ENCODE results near the gene SNTA1. TPM values are rescaled to one million over a fixed set of nuclear protein-coding genes. Genes with fewer than 3 reads are reported as not detected.
A peak's percentile ranks its signal among the peaks of the same experiment; 100 is the strongest.

The SNTA1 gene
- total and polyA plus RNA-seq, 2 of the 13 experiments (the other 11 are each of a cell fraction or from before 2014, with no cell fraction given), result 16.4 to 18.3 TPM

GRCh38 chr20:33490023-33490933 is 46.7 kb upstream of the SNTA1 start, which contains the start of gene CBFA2T2 (continued):
- TF ChIP-seq CAMTA2 (CRISPR knock-in tag; IDR thresholded peaks at IDR 0.05; ENCODE audit: borderline replicate concordance) (peak; percentile 86), MYPOP (CRISPR knock-in tag; IDR thresholded peaks at IDR 0.05) (no peak), ATF1 (CRISPR knock-in tag; IDR thresholded peaks at IDR 0.05) (no peak), ZKSCAN8 (CRISPR knock-in tag; IDR thresholded peaks at IDR 0.05; ENCODE audit: borderline replicate concordance) (no peak), SOX5 (CRISPR knock-in tag; IDR thresholded peaks at IDR 0.05; ENCODE audit: borderline replicate concordance) (peak; percentile 7; the same call in 1 of the 2 replicates), ESRRA (CRISPR knock-in tag; IDR thresholded peaks at IDR 0.05; ENCODE audit: low read depth) (peak; percentile 76), ZBTB7B (CRISPR knock-in tag; IDR thresholded peaks at IDR 0.05) (peak; percentile 89), ZNF547 (CRISPR knock-in tag; IDR thresholded peaks at IDR 0.05) (peak; percentile 98), TGIF2 (CRISPR knock-in tag; IDR thresholded peaks at IDR 0.05) (no peak), ZNF281 (CRISPR knock-in tag; IDR thresholded peaks at IDR 0.05; ENCODE audit: borderline replicate concordance) (no peak; the same call in 1 of the 2 replicates), ZNF75D (CRISPR knock-in tag; IDR thresholded peaks at IDR 0.05; ENCODE audit: borderline replicate concordance) (0 out of 2 replicates have a peak, but pooled peaks have one; percentile 74), ZNF777 (CRISPR knock-in tag; IDR thresholded peaks at IDR 0.05) (peak; percentile 67), KAT8 (CRISPR knock-in tag; IDR thresholded peaks at IDR 0.05) (0 out of 2 replicates have a peak, but pooled peaks have one; percentile 41), NFKB2 (CRISPR knock-in tag; IDR thresholded peaks at IDR 0.05; ENCODE audit: borderline replicate concordance) (peak; percentile 69; the same call in 1 of the 2 replicates), SRF (IDR thresholded peaks at IDR 0.05; ENCODE audit: low read depth, low read length) (no peak), KDM5B (CRISPR knock-in tag; IDR thresholded peaks at IDR 0.05; ENCODE audit: borderline replicate concordance) (peak; percentile 82), ZNF629 (CRISPR knock-in tag; conservative IDR thresholded peaks at IDR 0.05) (peak; percentile 99), ZNF431 (CRISPR knock-in tag; IDR thresholded peaks at IDR 0.05; ENCODE audit: borderline replicate concordance, low read depth) (no peak; the same call in 1 of the 2 replicates), ZNF543 (CRISPR knock-in tag; IDR thresholded peaks at IDR 0.05) (peak; percentile 80; the same call in 1 of the 2 replicates), NFIC (IDR thresholded peaks at IDR 0.05; ENCODE audit: low read length) (no peak; the same call in 1 of the 2 replicates)
- TF ChIP-seq, protein P1, sequence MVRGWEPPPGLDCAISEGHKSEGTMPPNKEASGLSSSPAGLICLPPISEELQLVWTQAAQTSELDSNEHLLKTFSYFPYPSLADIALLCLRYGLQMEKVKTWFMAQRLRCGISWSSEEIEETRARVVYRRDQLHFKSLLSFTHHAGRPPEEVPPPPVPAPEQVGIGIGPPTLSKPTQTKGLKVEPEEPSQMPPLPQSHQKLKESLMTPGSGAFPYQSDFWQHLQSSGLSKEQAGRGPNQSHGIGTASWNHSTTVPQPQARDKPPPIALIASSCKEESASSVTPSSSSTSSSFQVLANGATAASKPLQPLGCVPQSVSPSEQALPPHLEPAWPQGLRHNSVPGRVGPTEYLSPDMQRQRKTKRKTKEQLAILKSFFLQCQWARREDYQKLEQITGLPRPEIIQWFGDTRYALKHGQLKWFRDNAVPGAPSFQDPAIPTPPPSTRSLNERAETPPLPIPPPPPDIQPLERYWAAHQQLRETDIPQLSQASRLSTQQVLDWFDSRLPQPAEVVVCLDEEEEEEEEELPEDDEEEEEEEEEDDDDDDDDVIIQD (CRISPR knock-in tag; IDR thresholded peaks at IDR 0.05; ENCODE audit: low read depth), result no peak
- TF ChIP-seq, protein P2, sequence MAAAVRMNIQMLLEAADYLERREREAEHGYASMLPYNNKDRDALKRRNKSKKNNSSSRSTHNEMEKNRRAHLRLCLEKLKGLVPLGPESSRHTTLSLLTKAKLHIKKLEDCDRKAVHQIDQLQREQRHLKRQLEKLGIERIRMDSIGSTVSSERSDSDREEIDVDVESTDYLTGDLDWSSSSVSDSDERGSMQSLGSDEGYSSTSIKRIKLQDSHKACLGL (CRISPR knock-in tag; IDR thresholded peaks at IDR 0.05), result peak; percentile 81
- TF ChIP-seq, protein P3, sequence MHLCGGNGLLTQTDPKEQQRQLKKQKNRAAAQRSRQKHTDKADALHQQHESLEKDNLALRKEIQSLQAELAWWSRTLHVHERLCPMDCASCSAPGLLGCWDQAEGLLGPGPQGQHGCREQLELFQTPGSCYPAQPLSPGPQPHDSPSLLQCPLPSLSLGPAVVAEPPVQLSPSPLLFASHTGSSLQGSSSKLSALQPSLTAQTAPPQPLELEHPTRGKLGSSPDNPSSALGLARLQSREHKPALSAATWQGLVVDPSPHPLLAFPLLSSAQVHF (CRISPR knock-in tag; IDR thresholded peaks at IDR 0.05), result 0 out of 2 replicates have a peak, but pooled peaks have one; percentile 48
